SK-N-SH (cell line): Measurements from ENCODE around the gene CCDC116. TPM values are rescaled to one million over a fixed set of nuclear protein-coding genes. Genes with fewer than 3 reads are reported as not detected.

Experiments used
- CTCF ChIA-PET: fragments of 300-600, 350-600 bp; formaldehyde crosslinking; extraction: SDS; loops from one replicate; lab custom pipeline; 2021; lab: Yijun Ruan, JAX
- POLR2A ChIA-PET: fragments of 350-600 bp; sonication (Branson Sonifier 250); formaldehyde crosslinking; extraction: SDS; loops from one replicate; lab custom pipeline; 2020; ENCODE audit warnings: antibody characterized with exemption, inconsistent platforms; lab: Yijun Ruan, JAX
- DNase-seq: peaks from one replicate; pipeline ENCODE4 v3.0.0; 2012
- H2AFZ ChIP-seq: fragments of 200-600 bp; sonication (generic); 2 replicates; pipeline ENCODE4 v1.8.1; 2016; ENCODE audit warnings: antibody characterized with exemption, mild to moderate bottlenecking, low read depth
- H3F3A ChIP-seq: fragments of 200-600 bp; sonication (generic); replicated peaks from 2 replicates; pipeline ENCODE3; 2016; ENCODE audit warnings: antibody characterized with exemption, mild to moderate bottlenecking; ENCODE audit not compliant: insufficient read depth
- H3K27ac ChIP-seq, 2 experiments: fragments of 200-500 bp in 1 of 2; fragments of 200-600 bp in 1 of 2; sonication (Bioruptor generic) in 1 of 2; sonication (generic), shearing (Covaris generic) in 1 of 2; 2 replicates each; pipeline versions ENCODE4 v1.5.1 to v1.6.1; 2014 to 2016; ENCODE audit warnings: low read depth in 2 of 2, inconsistent platforms in 1 of 2, low read length in 1 of 2, mild to moderate bottlenecking in 1 of 2, mixed read lengths in 1 of 2
- H3K27me3 ChIP-seq: fragments of 200-600 bp; sonication (generic), shearing (Covaris generic); 2 replicates; pipeline ENCODE4 v1.6.1; 2016; ENCODE audit warnings: mixed run types; ENCODE audit not compliant: insufficient read depth
- H3K36me3 ChIP-seq, 2 experiments: fragments of 200-500 bp in 1 of 2; fragments of 200-600 bp in 1 of 2; sonication (Bioruptor generic) in 1 of 2; sonication (generic) in 1 of 2; replicated peaks in 1 of 2; 2 replicates each; pipeline versions ENCODE3 to v1.5.1; 2014 to 2016; ENCODE audit warnings: low read length in 1 of 2, mild to moderate bottlenecking in 1 of 2; ENCODE audit not compliant: insufficient read depth in 2 of 2, control insufficient read depth in 1 of 2
- H3K4me1 ChIP-seq, 2 experiments: fragments of 200-500 bp in 1 of 2; fragments of 200-600 bp in 1 of 2; sonication (Bioruptor generic) in 1 of 2; sonication (generic), shearing (Covaris generic) in 1 of 2; 2 replicates each; pipeline versions ENCODE4 v1.5.1 to v1.6.1; 2014 to 2016; ENCODE audit warnings: low read depth in 1 of 2, low read length in 1 of 2, mixed run types in 1 of 2; ENCODE audit not compliant: insufficient read depth in 2 of 2, control insufficient read depth in 1 of 2
- H3K4me2 ChIP-seq: fragments of 200-600 bp; sonication (generic), shearing (Covaris generic); 2 replicates; pipeline ENCODE4 v1.6.1; 2017; ENCODE audit warnings: mixed run types
- H3K4me3 ChIP-seq, 2 experiments: fragments of 200-500 bp in 1 of 2; fragments of 200-600 bp in 1 of 2; sonication (Bioruptor generic) in 1 of 2; sonication (generic), shearing (Covaris generic) in 1 of 2; 2 replicates each; pipeline versions ENCODE4 v1.5.1 to v1.8.1; 2014 to 2016; ENCODE audit warnings: low read depth in 2 of 2, inconsistent platforms in 1 of 2, low read length in 1 of 2, mild to moderate bottlenecking in 1 of 2, mixed read lengths in 1 of 2, moderate library complexity in 1 of 2
- H3K79me2 ChIP-seq: fragments of 200-600 bp; sonication (generic); 2 replicates; pipeline ENCODE4 v1.8.1; 2017; ENCODE audit warnings: mild to moderate bottlenecking; ENCODE audit not compliant: insufficient read depth
- H3K9ac ChIP-seq: fragments of 200-600 bp; sonication (generic); 2 replicates; pipeline ENCODE4 v1.6.1; 2017; ENCODE audit warnings: mixed run types
- H3K9me2 ChIP-seq: fragments of 200-600 bp; sonication (generic); 2 replicates; pipeline ENCODE4 v1.6.1; 2017; ENCODE audit warnings: mixed run types
- H3K9me3 ChIP-seq: fragments of 200-600 bp; sonication (generic); 2 replicates; pipeline ENCODE4 v1.6.1; 2017; ENCODE audit warnings: mixed run types, mild to moderate bottlenecking, moderate library complexity
- H4K20me1 ChIP-seq: fragments of 200-600 bp; sonication (generic); 2 replicates; pipeline ENCODE4 v1.6.1; 2017; ENCODE audit warnings: mild to moderate bottlenecking, mixed run types; ENCODE audit not compliant: insufficient read depth
- CHD2 ChIP-seq: fragments of 150-350 bp; IDR thresholded peaks from 2 replicates; pipeline ENCODE4 v1.6.1; 2018; ENCODE audit warnings: low read length; ENCODE audit not compliant: partially characterized antibody
- ELF1 ChIP-seq: IDR thresholded peaks from 2 replicates; pipeline ENCODE4 v1.4.0; 2012
- EP300 ChIP-seq, 2 experiments: IDR thresholded peaks; 2 replicates each; pipeline versions ENCODE4 v1.4.0 to v1.6.1; 2012; ENCODE audit warnings: borderline replicate concordance in 1 of 2, low read depth in 1 of 2, low read length in 1 of 2
- EZH2phosphoT487 ChIP-seq: fragments of 200-600 bp; sonication (generic); IDR thresholded peaks from 2 replicates; pipeline ENCODE4 v1.6.1; 2017; ENCODE audit warnings: low read depth, mixed run types, mild to moderate bottlenecking, antibody characterized with exemption, moderate library complexity, borderline replicate concordance
- FOSL2 ChIP-seq: IDR thresholded peaks from 2 replicates; pipeline ENCODE4 v1.4.0; 2012; ENCODE audit warnings: low read depth, mild to moderate bottlenecking, moderate library complexity, borderline replicate concordance
- FOXJ3 ChIP-seq: sonication (generic); formaldehyde crosslinking; IDR thresholded peaks from 2 replicates; pipeline ENCODE4 v1.5.1; 2020; ENCODE audit warnings: mild to moderate bottlenecking, missing genetic modification reagents
- FOXM1 ChIP-seq: IDR thresholded peaks from 2 replicates; pipeline ENCODE4 v1.4.0; 2012; ENCODE audit warnings: low read depth, mild to moderate bottlenecking
- GABPA ChIP-seq: IDR thresholded peaks from 2 replicates; pipeline ENCODE4 v1.4.0; 2012; ENCODE audit warnings: low read depth, mild to moderate bottlenecking
- GATA2 ChIP-seq: sonication (generic); formaldehyde crosslinking; IDR thresholded peaks from 2 replicates; pipeline ENCODE4 v1.5.0; 2020; ENCODE audit warnings: mild to moderate bottlenecking, missing genetic modification reagents
- IRF3 ChIP-seq: fragments of 150-350 bp; IDR thresholded peaks from 2 replicates; pipeline ENCODE4 v1.6.1; 2016; ENCODE audit warnings: mild to moderate bottlenecking, low read depth, low read length
- JUND ChIP-seq: IDR thresholded peaks from 2 replicates; pipeline ENCODE4 v1.4.0; 2012
- MXI1 ChIP-seq: IDR thresholded peaks from 2 replicates; pipeline ENCODE4 v1.6.1; 2012; ENCODE audit warnings: mild to moderate bottlenecking, low read depth, low read length, improper control_type of control experiment
- NFIC ChIP-seq: IDR thresholded peaks from 2 replicates; pipeline ENCODE4 v1.4.0; 2012; ENCODE audit warnings: borderline replicate concordance
- NRF1 ChIP-seq: IDR thresholded peaks from 2 replicates; pipeline ENCODE4 v1.6.1; 2012; ENCODE audit warnings: low read depth, mild to moderate bottlenecking, low read length
- POLR2AphosphoS5 ChIP-seq: IDR thresholded peaks from 2 replicates; pipeline ENCODE4 v1.6.1; 2012; ENCODE audit warnings: low read depth, low read length
- RAD21 ChIP-seq: IDR thresholded peaks from 2 replicates; pipeline ENCODE4 v1.6.1; 2012; ENCODE audit warnings: mild to moderate bottlenecking, low read length
- RCOR1 ChIP-seq: fragments of 150-350 bp; IDR thresholded peaks from 2 replicates; pipeline ENCODE4 v1.6.1; 2017; ENCODE audit warnings: antibody characterized with exemption, low read length
- RFX5 ChIP-seq: IDR thresholded peaks from 2 replicates; pipeline ENCODE4 v1.6.1; 2012; ENCODE audit warnings: mild to moderate bottlenecking, improper control_type of control experiment, low read length
- RXRA ChIP-seq: IDR thresholded peaks from 2 replicates; pipeline ENCODE4 v1.4.0; 2012; ENCODE audit warnings: low read depth, mild to moderate bottlenecking, borderline replicate concordance
- SMC3 ChIP-seq: IDR thresholded peaks from 2 replicates; pipeline ENCODE4 v1.6.1; 2012; ENCODE audit warnings: low read depth, low read length, improper control_type of control experiment
- TAF1 ChIP-seq: IDR thresholded peaks from 2 replicates; pipeline ENCODE4 v1.6.1; 2012; ENCODE audit warnings: low read depth, mild to moderate bottlenecking, low read length, moderate library complexity, borderline replicate concordance
- TCF12 ChIP-seq: IDR thresholded peaks from 2 replicates; pipeline ENCODE4 v1.4.0; 2012
- TEAD4 ChIP-seq: IDR thresholded peaks from 2 replicates; pipeline ENCODE4 v1.4.0; 2012; ENCODE audit warnings: mild to moderate bottlenecking, borderline replicate concordance; ENCODE audit not compliant: insufficient read depth
- USF1 ChIP-seq: IDR thresholded peaks from 2 replicates; pipeline ENCODE4 v1.4.0; 2012; ENCODE audit warnings: low read depth, borderline replicate concordance
- YY1 ChIP-seq: IDR thresholded peaks from 2 replicates; pipeline ENCODE4 v1.4.0; 2012; ENCODE audit warnings: low read depth, mild to moderate bottlenecking
- ZBTB33 ChIP-seq: IDR thresholded peaks from 2 replicates; pipeline ENCODE4 v1.4.0; 2012; ENCODE audit warnings: low read depth, borderline replicate concordance
- WGBS: methylation state at CpG from one replicate; pipeline ENCODE4 v1.1.6; 2017; ENCODE audit warnings: low lambda C conversion rate; 5-methylcytosine and 5-hydroxymethylcytosine counted together
- polyA plus RNA-seq, 3 experiments: library from polyadenylated mRNA; depleted of rRNA; stranded (reverse); fragments of >200 nt; gene quantifications; 2 replicates each; pipeline ENCODE4 v1.2.3, GENCODE V29; 2012
- TF ChIP-seq, protein P1 (sequence below): IDR thresholded peaks from 2 replicates; pipeline ENCODE4; 2012
- TF ChIP-seq, protein P2 (sequence below): fragments of 150-350 bp; IDR thresholded peaks from 2 replicates; pipeline ENCODE4 v1.6.1; 2017; ENCODE audit warnings: antibody characterized with exemption, low read length, low read depth, borderline replicate concordance

CCDC116 gene
- polyA plus RNA-seq, 1 of the 3 experiments (the other 2 are of a cell fraction): 0.28 TPM

DNA sequence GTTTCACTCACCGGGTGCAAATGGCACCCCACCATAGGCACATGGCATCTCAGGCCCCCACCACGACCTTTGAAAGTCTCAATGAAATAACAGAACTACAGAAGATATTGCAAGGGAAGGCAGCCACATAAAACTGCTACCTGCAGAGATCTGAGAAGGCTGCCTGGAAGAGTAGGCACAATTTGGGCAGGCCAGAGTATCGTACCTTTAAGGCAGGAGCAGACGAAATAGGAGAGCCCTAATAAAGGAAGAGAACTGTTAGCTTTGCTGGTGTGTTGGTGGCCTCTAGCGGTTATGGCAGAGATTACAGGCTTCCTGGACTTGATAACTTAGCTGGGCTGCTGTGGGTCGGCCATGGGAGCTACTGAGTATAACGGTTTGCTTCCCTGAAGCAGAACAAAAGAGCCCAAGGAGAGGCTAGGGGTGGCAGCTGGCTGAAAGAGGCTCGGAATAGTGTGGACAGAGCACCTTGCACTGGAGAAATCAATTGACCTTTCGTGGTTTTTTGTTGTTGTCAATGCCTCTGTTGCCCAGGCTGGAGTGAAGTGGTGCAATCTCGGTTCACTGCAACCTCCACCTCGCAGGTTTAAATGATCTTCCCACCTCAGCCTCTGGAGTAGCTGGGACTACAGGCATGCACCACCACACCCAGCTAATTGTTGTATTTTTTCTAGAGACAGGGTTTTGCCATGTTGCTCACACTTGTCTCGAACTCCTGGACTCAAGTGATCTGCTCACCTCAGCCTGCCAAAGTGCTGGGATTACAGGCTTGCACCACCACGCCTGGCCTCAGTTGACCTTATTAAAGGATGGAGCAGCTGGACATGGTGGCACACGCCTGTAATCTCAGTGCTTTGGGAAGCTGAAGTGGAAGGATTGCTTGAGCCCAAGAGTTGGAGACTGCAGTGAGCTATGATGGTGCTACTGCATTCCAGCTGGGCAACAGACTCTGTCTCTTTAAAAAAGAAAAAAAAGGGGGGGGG, 14.3 kb downstream of the CCDC116 start:
- H3K36me3 ChIP-seq: peaks cover 0 to 2% of the 10 kb centered on the region in 2 experiments
- CTCF ChIA-PET: interaction anchor here (0.6 to 4.9 kb wide), 21 partner anchors 9 to 1042 kb away, joined by 3 to 56 read pairs (median 4); partner anchors contain the start of genes CCDC116, PPIL2 and YDJC
- POLR2A ChIA-PET: interaction anchor here (0.8 to 1.0 kb wide), 3 partner anchors 11 to 19 kb away, joined by 3 to 7 read pairs (median 4); partner anchors contain the start of gene PPIL2
- no peak overlapping the region for H3K9ac ChIP-seq
- no peak overlapping the region for H2AFZ ChIP-seq
- no peaks in the 10 kb centered on the region for H3K9me3 ChIP-seq
- no peaks in the 10 kb centered on the region for H3K9me2 ChIP-seq
- H3K79me2 ChIP-seq: 0 out of 2 replicates have a peak, but pooled peaks cover 3% of the 10 kb centered on the region
- no peaks in the 10 kb centered on the region for H3K27me3 ChIP-seq
- H3F3A ChIP-seq: peaks cover 6% of the 10 kb centered on the region
- DNase-seq: peak; percentile 79
- H3K4me1 ChIP-seq: peaks cover 8 to 22% of the 10 kb centered on the region in 2 experiments; a peak in 2 of 4 replicates
- H3K4me3 ChIP-seq: no peak overlapping the region; a peak in 1 of 4 replicates
- H3K27ac ChIP-seq: no peak overlapping the region
- H4K20me1 ChIP-seq: no peaks in the 10 kb centered on the region
- H3K4me2 ChIP-seq: no peak overlapping the region
- WGBS: 53% methylated on average over 13 of the region's 14 CpGs
- TF ChIP-seq RCOR1 (0 out of 2 replicates have a peak, but pooled peaks have one; percentile 7), TEAD4 (no peak), FOXJ3 (CRISPR knock-in tag) (no peak), JUND (no peak), EP300 (IDR thresholded peaks at IDR 0.05; ENCODE audit: borderline replicate concordance in 1 of 2, low read depth in 1 of 2, low read length in 1 of 2) (no peak), ELF1 (no peak), USF1 (no peak), FOXM1 (no peak), ZBTB33 (no peak), SMC3 (peak; percentile 51), EZH2phosphoT487 (no peak), RFX5 (no peak), TCF12 (no peak), RAD21 (peak; percentile 89), NFIC (no peak), POLR2AphosphoS5 (no peak), FOSL2 (no peak), IRF3 (no peak), RXRA (no peak), YY1 (no peak), GATA2 (no peak), NRF1 (no peak), CHD2 (no peak), MXI1 (no peak), TAF1 (no peak), GABPA (no peak)
- TF ChIP-seq, protein P1, sequence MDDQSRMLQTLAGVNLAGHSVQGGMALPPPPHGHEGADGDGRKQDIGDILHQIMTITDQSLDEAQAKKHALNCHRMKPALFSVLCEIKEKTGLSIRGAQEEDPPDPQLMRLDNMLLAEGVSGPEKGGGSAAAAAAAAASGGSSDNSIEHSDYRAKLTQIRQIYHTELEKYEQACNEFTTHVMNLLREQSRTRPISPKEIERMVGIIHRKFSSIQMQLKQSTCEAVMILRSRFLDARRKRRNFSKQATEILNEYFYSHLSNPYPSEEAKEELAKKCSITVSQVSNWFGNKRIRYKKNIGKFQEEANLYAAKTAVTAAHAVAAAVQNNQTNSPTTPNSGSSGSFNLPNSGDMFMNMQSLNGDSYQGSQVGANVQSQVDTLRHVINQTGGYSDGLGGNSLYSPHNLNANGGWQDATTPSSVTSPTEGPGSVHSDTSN: no peak
- TF ChIP-seq, protein P2, sequence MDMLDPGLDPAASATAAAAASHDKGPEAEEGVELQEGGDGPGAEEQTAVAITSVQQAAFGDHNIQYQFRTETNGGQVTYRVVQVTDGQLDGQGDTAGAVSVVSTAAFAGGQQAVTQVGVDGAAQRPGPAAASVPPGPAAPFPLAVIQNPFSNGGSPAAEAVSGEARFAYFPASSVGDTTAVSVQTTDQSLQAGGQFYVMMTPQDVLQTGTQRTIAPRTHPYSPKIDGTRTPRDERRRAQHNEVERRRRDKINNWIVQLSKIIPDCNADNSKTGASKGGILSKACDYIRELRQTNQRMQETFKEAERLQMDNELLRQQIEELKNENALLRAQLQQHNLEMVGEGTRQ: no peak
